ENCODE measurements around the gene RANBP2. TPM values are rescaled to one million over a fixed set of nuclear protein-coding genes. Genes with fewer than 3 reads are reported as not detected.

RANBP2 gene
- total RNA-seq, 1 experiment from 2014 or later: 90.4 TPM

GRCh38 chr2:108806371-108807113 is 87.3 kb downstream of the RANBP2 start:
- no peaks in the 10 kb centered on the region for H3K27me3 Mint-ChIP-seq (ENCODE audit: low read depth)
- no peak overlapping the region for H3K4me3 Mint-ChIP-seq
- ATAC-seq (no peak), DNase-seq (ENCODE audit: low spot score) (no peak)
- peaks cover 33% of the 10 kb centered on the region for H3K9me3 Mint-ChIP-seq
- H3K36me3 Mint-ChIP-seq: peaks cover 62% of the 10 kb centered on the region
- H3K4me1 Mint-ChIP-seq: no peaks in the 10 kb centered on the region
- CTCF ChIA-PET: no interaction called here
- POLR2A ChIA-PET: no interaction called here
- no peak for TF ChIP-seq FOXK1 (CRISPR knock-in tag; IDR thresholded peaks at IDR 0.05)
- no peak for TF ChIP-seq ZNF219 (CRISPR knock-in tag; IDR thresholded peaks at IDR 0.05; ENCODE audit: borderline replicate concordance)
- TF ChIP-seq ETV6 (CRISPR knock-in tag; IDR thresholded peaks at IDR 0.05): no peak
- no peak for TF ChIP-seq SP1 (CRISPR knock-in tag; conservative IDR thresholded peaks at IDR 0.05)
- no peak for TF ChIP-seq ZNF425 (CRISPR knock-in tag; conservative IDR thresholded peaks at IDR 0.05)
- no peak for TF ChIP-seq CTCF (IDR thresholded peaks at IDR 0.05)
- TF ChIP-seq E2F1 (CRISPR knock-in tag; IDR thresholded peaks at IDR 0.05): no peak
- TF ChIP-seq PREB (CRISPR knock-in tag; IDR thresholded peaks at IDR 0.05; ENCODE audit: borderline replicate concordance): no peak
- no peak for TF ChIP-seq ZNF121 (CRISPR knock-in tag; IDR thresholded peaks at IDR 0.05)
- H3K27ac Mint-ChIP-seq: no peak overlapping the region

GRCh38 chr2:108809936-108810335 is 90.7 kb downstream of the RANBP2 start:
- H3K27ac Mint-ChIP-seq: no peak overlapping the region
- no peaks in the 10 kb centered on the region for H3K27me3 Mint-ChIP-seq (ENCODE audit: low read depth)
- peaks cover 62% of the 10 kb centered on the region for H3K36me3 Mint-ChIP-seq
- ChIA-PET CTCF (no interaction called here), POLR2A (no interaction called here)
- ATAC-seq (no peak), DNase-seq (ENCODE audit: low spot score) (no peak)
- H3K9me3 Mint-ChIP-seq: peaks cover 33% of the 10 kb centered on the region
- no peak overlapping the region for H3K4me3 Mint-ChIP-seq
- H3K4me1 Mint-ChIP-seq: no peaks in the 10 kb centered on the region
- no peak for TF ChIP-seq RORB (CRISPR knock-in tag; IDR thresholded peaks at IDR 0.05)
- TF ChIP-seq STAT6 (CRISPR knock-in tag; conservative IDR thresholded peaks at IDR 0.05; ENCODE audit: low read depth): no peak
- no peak for TF ChIP-seq ATF3 (CRISPR knock-in tag; conservative IDR thresholded peaks at IDR 0.05)
- no peak for TF ChIP-seq MYBL2 (CRISPR knock-in tag; IDR thresholded peaks at IDR 0.05)
- no peak for TF ChIP-seq ZNF263 (CRISPR knock-in tag; IDR thresholded peaks at IDR 0.05; ENCODE audit: low read depth)
- TF ChIP-seq ZBTB21 (CRISPR knock-in tag; IDR thresholded peaks at IDR 0.05; ENCODE audit: borderline replicate concordance): no peak
- no peak for TF ChIP-seq NR1H2 (CRISPR knock-in tag; IDR thresholded peaks at IDR 0.05)
- no peak for TF ChIP-seq MLX (CRISPR knock-in tag; IDR thresholded peaks at IDR 0.05)
- no peak for TF ChIP-seq NFYB (CRISPR knock-in tag; conservative IDR thresholded peaks at IDR 0.05; ENCODE audit: low read depth)
- TF ChIP-seq ZNF512 (CRISPR knock-in tag; IDR thresholded peaks at IDR 0.05; ENCODE audit: borderline replicate concordance): no peak
- no peak for TF ChIP-seq ZNF121 (CRISPR knock-in tag; IDR thresholded peaks at IDR 0.05)
- no peak for TF ChIP-seq USF2 (CRISPR knock-in tag; IDR thresholded peaks at IDR 0.05)
- TF ChIP-seq OVOL2 (CRISPR knock-in tag; IDR thresholded peaks at IDR 0.05; ENCODE audit: borderline replicate concordance): no peak
- no peak for TF ChIP-seq CREM (CRISPR knock-in tag; IDR thresholded peaks at IDR 0.05)
